NCI-H345 treated with DMSO at 0.1 percent for 48 hours (cell line): Measurements from ENCODE around the gene SLC26A1.

Source experiments
- DNase-seq: peaks from one replicate; lab custom pipeline; 2025; ENCODE audit not compliant: unreplicated experiment; lab: John Stamatoyannopoulos, UW

The SLC26A1 gene

GRCh38 chr4:966266-967112 is 26.7 kb downstream of the SLC26A1 start:
- no peak for DNase-seq

DNA sequence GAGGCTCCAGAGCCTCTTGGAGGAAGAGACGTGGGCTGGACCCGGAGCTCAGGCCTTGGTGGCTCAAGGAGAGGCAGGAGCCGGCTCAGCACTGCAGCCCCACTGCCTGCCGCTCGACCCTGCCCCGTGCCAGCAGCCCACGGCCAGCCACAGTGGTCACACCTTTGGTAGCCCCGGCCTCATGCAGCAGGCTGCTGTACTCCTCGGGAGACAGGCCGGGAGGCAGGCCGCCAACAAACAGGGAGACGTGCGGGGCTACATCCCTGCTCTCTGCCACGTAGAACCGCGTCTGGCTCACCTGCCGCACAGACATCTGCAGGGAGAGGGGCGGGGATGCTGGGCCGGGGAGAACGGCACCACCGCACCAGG is 27.5 kb downstream of the SLC26A1 start:
- no peak for DNase-seq

DNA sequence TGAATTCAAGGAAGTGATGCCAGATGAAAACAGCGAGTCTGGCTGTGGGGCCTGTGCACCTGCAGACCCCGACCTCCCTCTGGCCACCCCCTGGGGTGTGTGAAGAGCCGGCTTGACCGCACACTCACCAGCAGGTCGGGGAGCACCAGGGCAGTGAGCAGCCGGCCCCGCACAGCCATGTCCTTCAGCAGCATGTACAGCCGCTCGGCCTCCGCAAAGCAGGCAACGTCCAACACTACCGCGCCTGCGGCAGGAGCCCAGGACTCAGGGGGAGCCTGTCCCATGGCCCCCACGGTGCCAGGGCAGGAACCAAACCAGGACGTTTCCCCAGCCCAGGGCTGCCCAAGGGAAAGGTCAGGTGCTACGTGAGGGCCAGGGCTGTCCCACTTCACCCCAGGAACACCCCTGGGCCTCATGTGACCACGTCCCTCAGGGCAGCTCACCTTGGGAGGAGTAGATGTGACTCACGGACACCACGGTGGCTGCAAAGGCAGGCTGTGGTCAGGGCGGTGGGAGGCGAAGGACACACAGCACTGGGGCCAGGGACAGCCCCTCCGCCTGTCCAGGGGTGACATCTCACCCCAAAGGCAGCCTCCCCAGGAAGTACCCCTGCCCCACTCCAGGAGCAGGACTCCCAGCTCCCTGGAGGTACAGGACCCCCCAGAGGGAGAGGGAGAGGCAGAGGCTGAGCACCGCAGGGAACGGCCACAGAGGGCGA is 28.0 kb downstream of the SLC26A1 start:
- no peak for DNase-seq

- no peak for DNase-seq
Measured at GRCh38 chr4:964346-965025, 28.7 kb downstream of the SLC26A1 start.

DNA sequence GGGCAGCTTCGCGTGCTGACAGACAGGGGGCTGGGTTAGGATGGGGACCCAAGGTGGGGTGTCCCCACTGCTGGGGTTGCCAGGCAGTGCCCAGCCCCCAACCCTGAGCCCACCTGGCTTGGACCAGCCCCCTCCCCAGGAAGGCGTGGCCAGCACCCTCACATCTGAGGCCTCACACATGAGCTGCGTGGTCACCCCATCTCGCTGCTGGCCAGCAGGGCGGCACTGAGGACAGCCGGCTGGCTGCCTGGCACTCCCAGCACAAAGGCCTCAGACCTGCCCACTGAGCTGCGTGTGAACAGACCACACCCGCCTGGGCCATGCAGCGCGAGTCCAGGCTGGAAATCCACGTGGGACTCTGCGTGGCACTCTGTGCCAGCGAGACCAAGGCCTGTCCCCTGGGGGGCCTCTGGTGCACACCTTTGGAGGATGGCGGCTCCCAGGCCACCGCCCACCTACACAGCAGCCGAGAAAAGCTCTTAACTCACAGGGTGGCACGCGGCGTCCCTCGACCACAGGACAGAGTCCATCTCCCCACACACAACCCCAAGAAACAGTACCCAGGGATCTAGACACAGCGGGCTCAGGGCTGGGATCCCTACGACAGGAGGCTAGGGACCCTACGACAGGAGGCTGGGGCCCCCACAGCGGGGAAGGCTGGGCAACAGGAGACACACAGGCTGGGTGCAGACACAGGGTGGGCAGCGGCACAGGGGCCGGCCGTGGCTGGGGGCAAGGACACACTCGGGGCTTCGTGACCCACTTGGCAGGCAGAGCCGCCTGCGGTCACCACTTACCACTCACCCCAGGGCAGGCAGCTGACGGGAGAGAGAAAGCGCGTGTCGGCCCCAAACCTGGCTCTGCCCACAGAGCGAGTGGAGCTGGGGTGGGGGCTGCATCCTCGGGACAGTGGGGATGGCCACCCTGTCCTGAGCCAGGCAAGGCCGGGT is 29.7 kb downstream of the SLC26A1 start:
- no peak for DNase-seq

DNA sequence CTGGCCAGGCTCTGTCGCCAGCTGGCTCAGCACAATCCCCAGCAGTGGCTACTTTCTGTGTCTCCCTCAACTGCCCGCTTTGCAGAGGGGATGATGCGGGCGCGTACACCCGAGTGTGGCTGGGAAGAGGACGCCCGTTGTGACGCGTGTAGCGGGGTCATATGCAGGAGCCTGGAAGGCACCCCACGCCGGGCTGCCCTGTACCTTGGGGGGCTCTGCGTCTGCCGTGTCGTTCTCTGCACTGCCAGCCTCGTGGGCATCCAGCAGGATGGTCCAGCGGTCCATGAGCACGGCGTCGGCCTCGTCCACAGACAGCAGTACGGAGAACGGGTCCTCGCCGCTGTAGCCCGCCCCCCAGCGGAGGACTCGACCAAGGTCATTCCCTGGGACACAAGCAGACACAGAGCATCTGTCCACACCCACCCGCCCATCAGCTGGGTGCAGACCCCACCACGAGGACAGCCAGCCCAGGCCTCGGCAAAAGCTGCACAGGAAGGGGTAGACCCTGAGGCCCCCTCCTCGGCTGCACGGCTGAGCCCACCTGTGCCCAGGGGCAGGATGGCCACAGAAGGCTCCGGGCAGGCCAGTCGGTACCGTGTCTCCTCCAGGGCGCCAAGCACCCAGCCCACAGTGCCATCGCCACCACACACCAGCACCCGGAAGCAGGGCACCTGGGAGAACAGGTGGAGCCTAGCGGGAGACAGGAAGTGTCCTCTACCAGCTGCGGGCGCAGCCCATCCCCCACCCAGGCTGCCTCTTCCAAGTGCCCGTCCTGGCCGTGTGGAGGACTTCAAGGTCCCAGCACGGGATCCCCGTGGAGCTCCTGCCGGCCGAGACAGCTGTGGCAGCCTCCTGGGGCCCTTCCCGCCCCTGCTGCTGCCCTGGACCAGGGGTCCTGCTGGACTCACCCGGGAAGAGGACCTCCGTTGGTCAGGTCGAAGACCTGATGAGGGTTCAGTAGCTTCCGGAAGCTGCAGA is 30.7 kb downstream of the SLC26A1 start:
- DNase-seq = no peak

GRCh38 chr4:961351-962230 is 31.6 kb downstream of the SLC26A1 start:
- DNase-seq = no peak

GRCh38 chr4:960636-961350 is 32.4 kb downstream of the SLC26A1 start:
- DNase-seq = no peak

- no peak for DNase-seq
Measured at GRCh38 chr4:960140-960635, 33.0 kb downstream of the SLC26A1 start.

- DNase-seq = no peak
Measured at GRCh38 chr4:959338-960139, 33.7 kb downstream of the SLC26A1 start.

DNA sequence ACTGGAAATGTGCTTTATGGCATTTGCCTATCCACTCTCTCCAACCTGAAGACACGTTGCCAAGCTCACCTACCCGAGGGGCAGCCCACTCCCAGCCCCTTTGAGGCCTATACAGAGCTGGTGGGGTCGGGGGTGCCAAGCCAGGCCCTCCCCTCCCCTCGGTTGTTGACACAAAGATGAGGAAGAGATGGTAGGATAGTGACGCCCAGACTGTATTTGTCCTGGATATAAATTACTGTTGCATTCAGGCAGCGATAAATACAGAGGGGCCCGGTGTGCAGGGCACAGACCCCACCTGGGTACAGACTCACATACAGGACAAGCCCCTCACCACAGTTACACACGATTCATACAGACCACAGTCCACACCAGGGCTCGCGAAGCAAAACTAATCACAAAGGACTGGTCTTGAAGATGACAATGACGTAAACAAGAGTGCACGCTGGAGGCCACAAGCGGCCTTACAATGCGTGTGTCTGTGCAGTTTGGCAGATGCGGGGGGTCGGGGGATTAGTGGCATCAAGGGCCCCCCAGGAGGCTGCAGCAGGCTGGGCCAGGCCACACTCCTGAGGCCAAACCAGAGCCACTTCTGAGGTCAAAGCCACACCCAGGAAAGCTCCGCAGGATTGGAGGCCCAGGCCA is 34.4 kb downstream of the SLC26A1 start:
- DNase-seq = no peak

DNA sequence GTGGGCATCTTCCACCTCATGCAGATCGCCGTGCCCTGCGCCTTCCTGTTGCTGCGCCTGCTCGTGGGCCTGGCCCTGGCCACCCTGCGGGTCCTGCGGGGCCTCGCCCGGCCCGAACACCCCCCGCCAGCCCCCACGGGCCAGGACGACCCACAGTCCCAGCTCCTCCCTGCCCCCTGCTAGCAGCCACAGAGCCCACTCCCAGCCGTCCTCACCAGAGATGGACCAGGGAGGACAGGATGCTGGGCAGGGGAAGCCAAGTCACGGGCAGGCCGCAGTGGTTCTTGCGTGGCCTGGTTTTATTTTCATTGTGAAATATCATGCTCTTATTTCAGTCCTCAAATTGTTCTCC is 34.9 kb downstream of the SLC26A1 start:
- no peak for DNase-seq

- DNase-seq = no peak
Measured at GRCh38 chr4:957581-958313, 35.5 kb downstream of the SLC26A1 start.

GRCh38 chr4:957231-957580 is 36.0 kb downstream of the SLC26A1 start:
- no peak for DNase-seq

- DNase-seq = no peak
Measured at GRCh38 chr4:956531-957230, 36.5 kb downstream of the SLC26A1 start.
